DND-41 (cell line): Measurements from ENCODE around the gene APH1B.

Experiments used
- CTCF ChIP-seq: IDR thresholded peaks from 2 replicates; pipeline ENCODE4 v1.5.1; 2012; ENCODE audit warnings: borderline replicate concordance, low read length, moderate library complexity, mild to moderate bottlenecking; ENCODE audit not compliant: poor library complexity, severe bottlenecking; ENCODE audit errors: extremely low read depth
- EZH2 ChIP-seq: IDR thresholded peaks from 3 replicates; pipeline ENCODE4 v1.6.1; 2012; ENCODE audit warnings: borderline replicate concordance, low read depth, mild to moderate bottlenecking, moderate library complexity, low read length, inconsistent platforms; ENCODE audit not compliant: severe bottlenecking

- TF ChIP-seq CTCF (no peak), EZH2 (no peak)
Observed at GRCh38 chr15:63308947-63309346, 31.5 kb downstream of the APH1B start.
